ENCODE measurements around the gene C4B. TPM values are rescaled to one million over a fixed set of nuclear protein-coding genes. Genes with fewer than 3 reads are reported as not detected.

C4B gene
- total RNA-seq, 1 experiment from 2014 or later, result 2.7 TPM

- H4K20me1 ChIP-seq (ENCODE audit: control insufficient read depth, insufficient read depth, insufficient read length), result no peaks in the 10 kb centered on the region
- H3K9me3 ChIP-seq (ENCODE audit: control insufficient read depth, low read depth, low read length), result no peaks in the 10 kb centered on the region
- H2BK20ac ChIP-seq (ENCODE audit: low read depth, low read length, poor library complexity, severe bottlenecking), result no peak overlapping the region
- H2BK12ac ChIP-seq (ENCODE audit: insufficient read length, low read depth, low read length), result no peak overlapping the region
- peaks cover 1% of the 10 kb centered on the region; the same call in 1 of the 2 replicates for H3K4me1 ChIP-seq (ENCODE audit: insufficient read depth, low read length)
- H2BK5ac ChIP-seq (ENCODE audit: insufficient read length, low read length), result no peak overlapping the region
- no peak overlapping the region for H3K27ac ChIP-seq (ENCODE audit: insufficient read length, low read depth, low read length)
- H3K56ac ChIP-seq (ENCODE audit: insufficient read length, low read depth, low read length), result no peak overlapping the region
- Mint-ChIP-seq H3K27me3 (ENCODE audit: low read depth) (no peaks in the 10 kb centered on the region; the same call in 1 of the 2 replicates), H3K9me3 (no peaks in the 10 kb centered on the region), H3K4me3 (no peak overlapping the region), H3K36me3 (ENCODE audit: insufficient read depth in 1 of 3, low read depth in 3 of 3) (peaks cover 34 to 76% (median 69%) of the 10 kb centered on the region in 3 experiments; a peak in 6 of 7 replicates), H3K4me1 (peaks cover 3 to 8% of the 10 kb centered on the region in 2 experiments), H3K27ac (no peak overlapping the region)
- DNase-seq, result no peak
- H3K79me2 ChIP-seq (ENCODE audit: insufficient read depth, low read length), result no peaks in the 10 kb centered on the region; the same call in 1 of the 2 replicates
- no CpG with 5 or more reads among the region's 3 CpGs for WGBS (ENCODE audit: extremely low coverage, insufficient read length, low lambda C conversion rate)
- H2BK15ac ChIP-seq (ENCODE audit: low read depth, low read length), result no peak overlapping the region
- H4K5ac ChIP-seq (ENCODE audit: insufficient read length, low read depth, low read length), result no peak overlapping the region
- H2AFZ ChIP-seq (ENCODE audit: low read length), result no peak overlapping the region
- no peak overlapping the region for H4K91ac ChIP-seq (ENCODE audit: insufficient read length, low read depth, low read length)
- H3K27me3 ChIP-seq (ENCODE audit: insufficient read depth, low read length), result no peaks in the 10 kb centered on the region
- H4K8ac ChIP-seq (replicated peaks; ENCODE audit: insufficient read length, low read depth, low read length), result no peak overlapping the region
- TF ChIP-seq CTCF (conservative IDR thresholded peaks at IDR 0.05), result no peak
- peaks cover 4% of the 10 kb centered on the region for H3K23me2 ChIP-seq (ENCODE audit: insufficient read length, low read depth, low read length, poor library complexity, severe bottlenecking)
- H3K4ac ChIP-seq (ENCODE audit: low read depth, low read length), result no peak overlapping the region
- no peak overlapping the region for H3K4me2 ChIP-seq (ENCODE audit: insufficient read depth, insufficient read length, low read length)
- H3K9ac ChIP-seq (ENCODE audit: extremely low read depth, insufficient read length, low read length), result no peak overlapping the region
- H3K23ac ChIP-seq (ENCODE audit: insufficient read length, low read depth, low read length), result no peak overlapping the region
- H3K79me1 ChIP-seq (ENCODE audit: insufficient read depth, low read depth, low read length, poor library complexity, severe bottlenecking), result no peaks in the 10 kb centered on the region
- H2BK120ac ChIP-seq (ENCODE audit: low read depth, low read length, poor library complexity, severe bottlenecking), result no peak overlapping the region
- H3T11ph ChIP-seq (ENCODE audit: low read length), result no peak overlapping the region
- no peak overlapping the region for H2AK5ac ChIP-seq (ENCODE audit: insufficient read length, low read length)
- no peak overlapping the region for H3K18ac ChIP-seq (ENCODE audit: insufficient read length, low read depth, low read length)
- H3K14ac ChIP-seq (ENCODE audit: insufficient read depth, low read length), result no peak overlapping the region
Observed at GRCh38 chr6:31967926-31968320, 46.7 kb upstream of the C4B start.
